A549 treated with CORT108297 at 1 μM for 4 hours (cell line): ENCODE measurements around the gene ALG8. TPM values are rescaled to one million over a fixed set of nuclear protein-coding genes. Genes with fewer than 3 reads are reported as not detected.

ENCODE experiments used
- total RNA-seq: library from RNA; stranded (reverse); fragments of 200-300 nt; extraction: Qiagen RNA extraction; gene quantifications from 5 replicates; pipeline ENCODE4 v1.2.3, GENCODE V29; 2022

The ALG8 gene
- 56.2 to 66.8 TPM (median 62.8 TPM) in 5 replicates for total RNA-seq

GRCh38 chr11:78139422-78140391, at the start of gene ALG8:
TSS of gene ALG8 (minus strand) at chr11:78139626. CDS start at chr11:78139588, 38 bp downstream.

DNA sequence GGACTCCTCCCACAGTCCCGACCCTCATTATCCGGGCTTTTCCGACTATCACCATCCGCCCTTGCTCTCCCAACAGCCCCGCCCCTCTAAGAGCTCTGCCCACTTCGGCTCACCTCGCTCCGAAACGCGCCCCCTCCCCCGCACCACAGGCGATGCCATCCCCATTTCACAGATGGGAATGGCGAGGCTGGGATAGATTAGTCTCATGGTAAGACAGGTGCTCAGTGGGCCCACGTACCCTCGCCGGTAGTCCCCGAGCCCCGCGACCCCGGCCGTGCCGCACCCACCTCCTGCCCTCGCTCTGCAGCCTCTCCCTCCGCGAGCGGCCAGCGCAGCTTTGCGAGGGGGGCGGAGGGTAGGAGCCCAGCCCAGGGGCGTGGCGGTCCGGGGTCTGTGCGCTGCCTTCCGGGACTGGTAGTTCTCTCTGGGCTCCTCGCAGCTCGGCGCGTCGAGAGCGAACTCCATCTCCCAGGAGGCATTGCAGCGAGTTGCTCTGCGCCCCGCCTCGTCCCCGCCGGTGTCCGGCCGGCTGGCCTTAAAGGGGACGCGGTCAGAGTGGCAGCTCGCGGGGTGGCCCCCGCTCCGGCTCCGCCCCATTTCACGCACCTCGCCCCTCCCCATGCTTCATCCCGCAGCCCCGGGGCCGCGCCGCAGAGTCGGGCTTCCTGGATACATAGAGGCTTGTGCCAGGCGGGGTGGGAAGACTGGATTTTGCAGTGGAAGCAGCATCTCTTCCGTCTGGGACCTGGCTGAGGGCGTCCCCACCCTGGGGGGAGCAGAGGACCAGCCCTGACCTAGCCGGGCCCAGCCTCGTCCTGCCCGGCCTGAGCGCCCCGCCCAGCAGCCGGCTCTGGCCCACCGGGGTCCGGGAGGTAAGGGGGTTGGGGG, 49.1 kb upstream of the ALG8 start, which contains the start of the genes KCTD21 and USP35:
TSS of gene KCTD21 (minus strand) at position 341 of the 888 bp plus-strand sequence. CDS start 14,072 bp downstream, outside the sequence.
TSS of gene USP35 (plus strand) at position 634 of the 888 bp plus-strand sequence. CDS start 7,327 bp downstream, outside the sequence.

GRCh38 chr11:78079232-78080083, 60.0 kb downstream of the ALG8 start, which contains the start of gene NDUFC2:
TSS of gene NDUFC2 (minus strand) at chr11:78079862. CDS start at chr11:78079744, 118 bp downstream.

GRCh38 chr11:78063440-78064181, 75.8 kb downstream of the ALG8 start, which contains the start of gene THRSP:
TSS of gene THRSP (plus strand) at chr11:78063861. CDS start at chr11:78063882, 21 bp downstream.

Other genes starting within 250 kb of the ALG8 start
- 18.7 to 20.4 TPM (median 19.5 TPM) in 5 replicates for gene INTS4, start 145.0 kb downstream of the ALG8 start, total RNA-seq
- gene KCTD14, start 116.3 kb downstream of the ALG8 start, total RNA-seq = 1.8 to 2.0 TPM (median 2.0 TPM) in 5 replicates
- gene THRSP, start 75.8 kb downstream of the ALG8 start, total RNA-seq = not detected in 5 replicates
- gene NDUFC2, start 59.8 kb downstream of the ALG8 start, total RNA-seq = 243 to 268 TPM (median 253 TPM) in 5 replicates
- gene KCTD21, start 49.0 kb upstream of the ALG8 start, total RNA-seq = 6.3 to 8.7 TPM (median 7.5 TPM) in 5 replicates
- 5.4 to 8.6 TPM (median 7.5 TPM) in 5 replicates for gene USP35, start 49.3 kb upstream of the ALG8 start, total RNA-seq